AG04449 (cell line): ENCODE measurements around the gene TMEM259.

ENCODE experiments used
- CTCF ChIA-PET: fragments of 350-600 bp; formaldehyde crosslinking; extraction: SDS; loops from one replicate; lab custom pipeline; 2021; ENCODE audit warnings: antibody characterized with exemption; lab: Yijun Ruan, JAX
- POLR2A ChIA-PET: fragments of 400-600, 350-600 bp; formaldehyde crosslinking; extraction: SDS; loops from one replicate; lab custom pipeline; 2020; ENCODE audit warnings: antibody characterized with exemption, inconsistent platforms; lab: Yijun Ruan, JAX
- DNase-seq: peaks from one replicate; pipeline ENCODE4 v3.0.0-alpha.2; 2010; ENCODE audit warnings: low read depth, low spot score
- H3K4me3 ChIP-seq: 2 replicates; pipeline ENCODE4 v1.5.1; 2011; ENCODE audit warnings: low read depth, mild to moderate bottlenecking, control low read depth, low read length
- TF ChIP-seq, protein P1 (sequence below): IDR thresholded peaks from one replicate; pipeline ENCODE4 v1.5.1; 2011; ENCODE audit warnings: mild to moderate bottlenecking, moderate library complexity, low read length, control low read depth, inconsistent platforms; ENCODE audit not compliant: insufficient read depth; ENCODE audit errors: missing control alignments

The TMEM259 gene

DNA sequence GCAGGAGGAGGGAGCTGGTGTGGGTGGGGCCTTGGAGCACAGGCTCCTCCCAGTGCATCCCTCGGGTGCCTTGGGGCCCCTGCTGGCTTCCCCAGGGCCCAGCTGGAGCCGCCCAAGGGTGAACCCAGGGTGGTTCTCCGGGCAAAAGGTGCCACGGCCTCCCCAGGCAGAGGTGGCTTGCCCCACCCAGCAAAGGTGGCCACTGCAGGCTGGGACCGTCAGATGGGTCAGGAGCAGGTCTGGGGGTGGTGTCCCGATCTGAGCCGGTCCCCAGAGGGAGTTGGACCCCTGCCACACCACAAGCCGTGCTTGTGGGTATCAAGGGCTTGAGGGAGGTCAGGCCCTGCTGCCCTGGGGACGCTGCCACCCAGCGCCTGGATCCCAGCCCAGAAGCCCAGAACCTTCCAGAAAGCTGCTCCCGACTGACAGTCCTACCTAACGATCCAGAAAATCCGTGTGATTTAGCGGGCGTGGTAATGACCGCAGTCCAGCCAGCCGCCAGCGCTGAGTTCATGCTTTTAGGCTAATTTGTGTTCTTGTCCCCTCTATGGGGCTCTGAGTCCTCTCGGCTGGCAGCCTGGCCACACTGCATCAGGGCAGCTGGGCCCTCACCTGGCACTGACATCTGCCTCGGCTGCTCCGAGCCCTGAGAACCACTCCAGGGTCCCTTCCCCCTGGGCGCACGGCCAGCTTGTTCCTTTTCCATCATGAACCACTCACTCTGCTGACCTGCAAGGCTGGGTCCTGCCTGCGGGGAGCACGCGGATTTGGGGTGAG is 25.7 kb downstream of the TMEM259 start:
- DNase-seq = no peak
- ChIA-PET CTCF (interaction anchor here (0.8 to 1.3 kb wide), 4 partner anchors 9 to 72 kb away, joined by 3 to 6 read pairs (median 4); partner anchors contain the start of gene WDR18), POLR2A (no interaction called here)
- H3K4me3 ChIP-seq = no peak overlapping the region
- TF ChIP-seq, protein P1, sequence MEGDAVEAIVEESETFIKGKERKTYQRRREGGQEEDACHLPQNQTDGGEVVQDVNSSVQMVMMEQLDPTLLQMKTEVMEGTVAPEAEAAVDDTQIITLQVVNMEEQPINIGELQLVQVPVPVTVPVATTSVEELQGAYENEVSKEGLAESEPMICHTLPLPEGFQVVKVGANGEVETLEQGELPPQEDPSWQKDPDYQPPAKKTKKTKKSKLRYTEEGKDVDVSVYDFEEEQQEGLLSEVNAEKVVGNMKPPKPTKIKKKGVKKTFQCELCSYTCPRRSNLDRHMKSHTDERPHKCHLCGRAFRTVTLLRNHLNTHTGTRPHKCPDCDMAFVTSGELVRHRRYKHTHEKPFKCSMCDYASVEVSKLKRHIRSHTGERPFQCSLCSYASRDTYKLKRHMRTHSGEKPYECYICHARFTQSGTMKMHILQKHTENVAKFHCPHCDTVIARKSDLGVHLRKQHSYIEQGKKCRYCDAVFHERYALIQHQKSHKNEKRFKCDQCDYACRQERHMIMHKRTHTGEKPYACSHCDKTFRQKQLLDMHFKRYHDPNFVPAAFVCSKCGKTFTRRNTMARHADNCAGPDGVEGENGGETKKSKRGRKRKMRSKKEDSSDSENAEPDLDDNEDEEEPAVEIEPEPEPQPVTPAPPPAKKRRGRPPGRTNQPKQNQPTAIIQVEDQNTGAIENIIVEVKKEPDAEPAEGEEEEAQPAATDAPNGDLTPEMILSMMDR = no peak

DNA sequence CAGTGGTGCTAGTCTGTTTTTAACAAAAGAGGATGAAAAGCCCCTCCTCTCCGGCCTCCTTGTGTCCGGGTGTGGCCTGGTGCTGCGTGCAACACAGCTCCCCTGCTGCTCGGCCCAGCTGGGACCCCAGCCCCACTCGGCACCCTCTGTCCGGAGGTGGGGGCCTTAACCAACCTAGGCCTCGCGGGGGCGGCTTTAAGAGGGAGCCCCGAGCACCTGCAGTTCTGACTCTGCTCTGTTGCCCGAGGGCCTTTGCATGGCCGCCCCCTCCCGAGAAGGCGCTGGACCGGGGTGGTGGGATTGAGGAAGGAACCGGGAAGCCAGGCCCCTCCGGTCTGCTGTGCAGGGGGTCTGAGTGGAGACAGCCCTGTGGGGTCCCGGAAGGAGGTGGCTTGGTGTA is 26.4 kb downstream of the TMEM259 start:
- H3K4me3 ChIP-seq = no peak overlapping the region
- POLR2A ChIA-PET = no interaction called here
- no peak for DNase-seq
- TF ChIP-seq, protein P1 = no peak
- CTCF ChIA-PET = interaction anchor here (1.0 kb wide), 2 partner anchors 10 to 72 kb away, joined by 3 to 4 read pairs; partner anchors contain the start of gene WDR18

DNA sequence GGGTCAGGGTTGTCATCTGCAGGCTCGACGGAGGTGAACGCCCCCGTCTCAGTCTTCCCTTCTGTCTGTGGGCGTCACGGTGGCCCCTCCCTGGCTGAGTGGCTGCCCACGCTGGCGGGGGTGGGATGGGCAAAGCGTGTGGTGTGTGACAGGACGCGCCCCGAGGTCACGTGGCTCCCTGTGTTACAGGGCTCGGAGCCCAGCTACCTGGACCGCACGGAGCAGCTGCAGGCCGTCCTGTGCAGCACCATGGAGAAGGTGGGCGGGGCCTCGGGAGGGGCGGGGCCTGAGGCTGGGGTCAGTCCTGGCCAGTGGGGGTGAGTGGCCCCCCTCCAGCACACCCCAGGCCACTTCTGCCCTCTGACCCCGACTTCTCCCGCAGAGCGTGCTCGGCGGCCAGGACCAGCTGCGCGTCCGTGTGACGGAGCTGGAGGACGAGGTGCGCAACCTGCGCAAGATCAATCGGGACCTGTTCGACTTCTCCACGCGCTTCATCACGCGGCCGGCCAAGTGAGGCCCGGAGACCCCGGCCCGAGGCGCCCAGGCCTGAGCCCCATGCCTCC is 27.0 kb downstream of the TMEM259 start:
- no peak overlapping the region for H3K4me3 ChIP-seq
- TF ChIP-seq, protein P1 = no peak
- ChIA-PET CTCF (interaction anchor here (1.0 kb wide), 1 partner anchor 10 kb away, joined by 3 read pairs; the partner anchor contains the start of gene WDR18), POLR2A (no interaction called here)
- no peak for DNase-seq

DNA sequence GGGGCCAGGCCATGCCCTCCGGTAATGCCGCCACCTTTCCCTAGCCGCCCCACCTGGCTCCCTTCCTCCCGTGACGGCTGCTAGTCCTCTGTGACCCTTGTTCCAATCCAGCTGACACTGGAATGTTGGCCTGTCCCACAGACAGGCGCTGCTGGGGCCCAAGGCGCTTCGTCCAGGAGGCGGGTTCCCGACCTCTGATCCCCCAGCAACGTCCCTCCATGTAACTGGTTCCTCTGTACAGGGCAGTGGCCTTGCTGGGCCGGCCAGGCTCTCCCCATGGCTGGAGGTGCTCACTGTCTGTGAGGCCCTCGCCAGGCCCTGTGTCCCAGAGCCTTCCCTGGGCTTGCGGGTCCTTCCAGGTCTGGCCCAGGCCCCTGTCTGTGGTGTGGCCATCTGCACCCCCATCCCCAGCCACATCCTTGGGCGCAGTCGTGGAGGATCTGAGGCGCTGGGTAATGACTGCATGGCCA is 27.5 kb downstream of the TMEM259 start:
- H3K4me3 ChIP-seq = no peak overlapping the region
- ChIA-PET POLR2A (no interaction called here), CTCF (interaction anchor here (0.7 kb wide), 1 partner anchor 10 kb away, joined by 4 read pairs; the partner anchor contains the start of gene WDR18)
- TF ChIP-seq, protein P1 = no peak
- DNase-seq = no peak

DNA sequence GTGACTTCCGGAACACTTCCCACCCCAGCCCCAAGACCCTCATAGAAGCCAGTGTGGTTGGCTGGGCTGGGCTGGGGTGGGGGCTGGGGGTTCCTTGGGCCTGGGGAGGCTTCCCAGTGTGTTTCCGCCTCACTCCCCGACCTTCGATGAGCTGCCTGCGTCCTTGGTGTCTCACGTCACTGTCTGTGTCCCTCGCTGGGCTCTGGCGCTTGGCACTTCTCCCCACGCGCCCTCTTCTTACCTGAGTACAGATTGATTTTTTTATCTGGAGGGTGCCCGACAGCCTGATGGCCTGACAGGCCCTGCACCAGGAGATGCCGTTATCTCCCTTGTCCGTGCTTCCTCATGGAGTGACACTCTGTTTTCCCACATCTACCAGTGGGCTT is 28.3 kb downstream of the TMEM259 start:
- CTCF ChIA-PET = interaction anchor here (0.7 kb wide), 1 partner anchor 9 kb away, joined by 4 read pairs; the partner anchor contains the start of gene WDR18
- DNase-seq = no peak
- POLR2A ChIA-PET = no interaction called here
- TF ChIP-seq, protein P1 = no peak
- H3K4me3 ChIP-seq = no peak overlapping the region
